GM10266 (cell line): ENCODE results near the gene CELF5.
"Not testable (repeated sequence)": the region's sequence is repeated elsewhere in the genome, so short reads cannot be mapped to it uniquely, and the experiment has no call there.

Experiments
- DNase-seq: peaks from one replicate; pipeline ENCODE4 v3.0.0; 2012; ENCODE audit errors: extremely low spot score
- TF ChIP-seq, protein P1 (sequence below): IDR thresholded peaks from 2 replicates; pipeline ENCODE4 v1.5.1; 2012; ENCODE audit warnings: mild to moderate bottlenecking, low read depth; ENCODE audit not compliant: control insufficient read depth, insufficient read depth; ENCODE audit errors: missing control alignments

CELF5 gene

DNA sequence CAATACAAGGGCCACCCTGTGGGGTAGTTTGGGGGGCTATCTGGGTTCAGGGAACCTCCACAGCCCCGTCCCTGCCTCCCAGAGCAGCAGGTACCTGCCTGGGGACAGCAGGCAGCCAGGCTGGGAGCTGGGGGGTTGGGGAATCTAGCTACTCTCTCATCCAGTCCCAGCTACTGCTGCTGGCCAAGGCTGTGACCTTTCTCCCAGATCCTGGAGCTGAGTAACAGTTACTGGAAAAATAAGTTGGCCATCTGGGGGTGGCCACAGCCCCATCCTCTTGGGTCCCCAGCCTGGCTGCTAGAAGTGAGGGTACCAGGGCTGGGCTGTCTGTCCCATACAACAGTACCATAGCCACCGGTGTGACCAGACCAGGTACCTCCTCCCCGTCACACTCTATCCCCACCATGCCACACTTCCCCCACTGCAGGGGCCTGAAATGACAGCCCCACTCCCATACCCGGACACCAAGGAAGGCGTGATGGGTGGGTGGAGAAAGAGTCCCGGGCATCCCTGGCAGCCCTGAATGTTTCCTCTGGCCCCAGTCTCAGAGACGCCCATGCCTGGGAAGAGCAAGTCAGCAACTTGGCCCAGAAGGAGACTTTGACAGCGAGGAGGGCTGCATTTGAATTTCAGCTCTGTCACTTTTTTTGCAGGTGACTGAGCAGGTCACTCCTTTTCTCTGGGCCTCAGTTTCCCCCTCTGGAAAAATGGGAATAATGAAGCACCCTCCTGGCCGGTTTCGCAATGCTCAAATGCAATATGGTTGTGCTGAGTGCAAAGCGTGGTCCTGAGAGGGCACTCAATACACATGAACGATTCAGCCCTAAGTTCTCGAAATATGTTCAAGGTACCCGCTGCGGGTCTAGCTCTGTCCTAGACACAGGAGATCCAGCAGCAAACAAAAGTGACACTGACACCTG, 111.2 kb downstream of the CELF5 start:
- TF ChIP-seq, protein P1, sequence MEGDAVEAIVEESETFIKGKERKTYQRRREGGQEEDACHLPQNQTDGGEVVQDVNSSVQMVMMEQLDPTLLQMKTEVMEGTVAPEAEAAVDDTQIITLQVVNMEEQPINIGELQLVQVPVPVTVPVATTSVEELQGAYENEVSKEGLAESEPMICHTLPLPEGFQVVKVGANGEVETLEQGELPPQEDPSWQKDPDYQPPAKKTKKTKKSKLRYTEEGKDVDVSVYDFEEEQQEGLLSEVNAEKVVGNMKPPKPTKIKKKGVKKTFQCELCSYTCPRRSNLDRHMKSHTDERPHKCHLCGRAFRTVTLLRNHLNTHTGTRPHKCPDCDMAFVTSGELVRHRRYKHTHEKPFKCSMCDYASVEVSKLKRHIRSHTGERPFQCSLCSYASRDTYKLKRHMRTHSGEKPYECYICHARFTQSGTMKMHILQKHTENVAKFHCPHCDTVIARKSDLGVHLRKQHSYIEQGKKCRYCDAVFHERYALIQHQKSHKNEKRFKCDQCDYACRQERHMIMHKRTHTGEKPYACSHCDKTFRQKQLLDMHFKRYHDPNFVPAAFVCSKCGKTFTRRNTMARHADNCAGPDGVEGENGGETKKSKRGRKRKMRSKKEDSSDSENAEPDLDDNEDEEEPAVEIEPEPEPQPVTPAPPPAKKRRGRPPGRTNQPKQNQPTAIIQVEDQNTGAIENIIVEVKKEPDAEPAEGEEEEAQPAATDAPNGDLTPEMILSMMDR = no peak
- DNase-seq = no peak

DNA sequence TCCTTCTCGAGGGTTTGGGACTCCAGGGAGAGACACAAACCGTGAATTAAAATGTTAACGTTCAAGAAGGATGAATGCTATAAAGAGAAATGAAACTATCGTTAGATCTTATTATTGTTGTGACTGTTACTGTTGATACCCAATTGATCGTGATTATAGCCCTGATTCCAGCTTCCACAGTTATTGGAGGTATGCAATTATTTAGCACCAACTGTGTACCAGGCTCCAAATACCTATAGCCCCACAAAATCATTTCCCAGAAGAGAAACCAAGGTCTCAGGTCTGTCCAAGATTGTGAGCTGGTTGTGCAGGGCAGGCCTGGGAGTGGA, 111.9 kb downstream of the CELF5 start:
- DNase-seq = no peak
- TF ChIP-seq, protein P1 = no peak

DNA sequence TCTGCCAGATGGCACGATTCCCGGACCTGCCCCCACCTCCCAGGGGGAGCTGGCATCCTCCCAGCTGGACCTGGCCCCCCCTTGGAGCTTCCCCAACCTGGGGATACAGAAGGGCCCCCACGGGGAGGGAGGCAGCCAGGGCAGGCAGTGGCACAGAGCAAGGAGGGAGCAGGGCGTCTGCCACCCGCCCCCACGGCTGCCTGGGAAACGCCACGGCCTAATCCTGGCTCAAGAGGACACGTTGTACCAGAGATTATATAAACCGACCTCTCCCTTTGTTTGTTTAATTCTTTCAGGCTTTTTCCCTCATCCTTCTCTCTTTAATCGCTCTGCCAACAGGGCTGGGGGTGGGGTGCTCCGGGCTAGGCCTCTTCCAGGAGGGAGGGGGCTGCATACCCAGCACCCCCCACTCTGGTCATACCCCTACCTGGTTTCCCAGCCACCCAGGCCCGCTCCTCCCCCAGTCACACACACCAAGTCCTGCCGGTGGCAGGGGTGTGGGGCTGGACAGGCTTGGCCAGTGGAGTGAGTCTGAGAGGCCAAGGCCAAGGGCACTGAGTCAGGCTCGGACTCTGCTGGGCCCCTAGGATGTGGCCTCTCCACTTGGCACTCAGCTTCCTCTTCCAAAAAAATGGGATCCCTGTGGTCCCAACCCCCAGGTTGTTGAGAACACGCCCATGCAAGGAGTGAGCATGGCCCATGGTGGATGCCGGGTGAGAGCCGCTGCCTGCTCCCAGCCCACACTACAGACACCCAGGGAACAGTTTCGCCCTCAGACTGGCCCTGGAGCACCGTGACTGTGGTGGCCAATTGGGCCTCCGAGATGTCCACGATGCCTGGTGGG, 112.4 kb downstream of the CELF5 start:
- TF ChIP-seq, protein P1 = no peak
- no peak for DNase-seq

DNA sequence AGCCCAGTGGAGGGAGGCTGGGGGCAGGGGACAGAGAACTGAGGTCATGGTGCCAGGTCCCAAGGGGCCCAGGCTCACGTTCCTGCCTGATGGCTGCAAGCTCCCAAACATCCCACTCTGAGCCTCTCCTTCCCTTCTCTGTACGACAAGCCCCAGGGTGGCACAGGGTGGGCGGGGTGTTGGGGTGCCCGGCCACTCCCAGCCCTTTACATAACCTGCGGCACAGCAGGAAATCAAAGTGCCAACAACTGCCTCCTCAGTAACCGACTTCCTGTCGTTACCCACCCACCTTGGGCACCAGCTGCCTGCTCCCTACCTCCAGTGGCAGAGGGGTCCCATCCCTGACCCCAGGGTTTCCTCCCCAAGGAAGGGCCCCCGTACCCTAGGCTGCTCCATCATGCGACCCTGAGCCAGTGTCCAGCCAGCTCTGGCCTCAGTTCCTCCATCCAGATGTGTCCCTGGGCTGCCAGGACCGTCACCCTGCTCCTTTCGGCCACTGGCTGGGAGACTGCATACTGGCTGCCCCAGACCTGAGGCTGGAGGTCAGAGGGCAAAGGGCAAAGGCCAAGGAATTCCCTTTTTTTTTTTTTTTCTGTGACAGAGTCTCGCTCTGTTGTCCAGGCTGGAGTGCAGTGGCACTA, 114.2 kb downstream of the CELF5 start:
- TF ChIP-seq, protein P1 = no peak
- no peak for DNase-seq

DNA sequence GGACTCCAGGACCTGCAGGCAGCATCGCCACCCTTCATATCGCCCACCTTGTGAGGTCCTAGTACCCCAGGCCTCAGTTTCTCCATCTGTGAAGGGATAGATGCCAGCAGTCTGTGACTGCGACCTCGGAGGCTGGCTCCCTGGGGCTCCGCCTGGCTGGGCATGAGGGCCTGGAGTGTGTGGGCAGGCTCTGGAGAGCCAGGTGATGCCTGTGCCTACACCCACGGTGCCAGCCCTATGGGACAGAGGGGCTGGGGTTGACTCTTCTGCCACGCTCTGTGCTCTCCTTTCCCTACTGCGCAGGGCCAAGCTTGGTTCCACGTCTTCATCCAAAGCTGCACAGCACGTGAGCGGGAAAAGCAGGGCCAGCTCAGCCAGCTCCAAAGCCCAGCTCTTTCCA, 115.9 kb downstream of the CELF5 start:
- TF ChIP-seq, protein P1 = no peak
- no peak for DNase-seq

DNA sequence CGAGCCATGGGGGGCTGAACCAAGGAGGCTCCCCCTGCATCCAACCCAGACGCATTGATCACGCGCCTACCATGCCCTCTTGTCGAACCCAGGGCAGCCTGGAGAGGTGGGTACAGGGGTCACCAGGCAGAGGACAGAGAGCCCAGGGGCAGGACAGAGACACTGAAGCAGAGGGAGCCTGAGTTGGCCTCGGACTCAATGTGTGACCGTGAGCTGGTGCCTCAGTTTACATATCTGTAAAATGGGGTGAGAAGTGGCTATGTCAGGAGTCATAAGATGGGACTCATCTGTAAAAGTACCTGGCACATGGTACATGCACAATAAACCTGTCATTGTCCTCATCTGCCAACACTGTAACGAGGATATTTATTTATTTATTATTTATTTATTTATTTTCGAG, 117.8 kb downstream of the CELF5 start:
- TF ChIP-seq, protein P1 = no peak
- no peak for DNase-seq

DNA sequence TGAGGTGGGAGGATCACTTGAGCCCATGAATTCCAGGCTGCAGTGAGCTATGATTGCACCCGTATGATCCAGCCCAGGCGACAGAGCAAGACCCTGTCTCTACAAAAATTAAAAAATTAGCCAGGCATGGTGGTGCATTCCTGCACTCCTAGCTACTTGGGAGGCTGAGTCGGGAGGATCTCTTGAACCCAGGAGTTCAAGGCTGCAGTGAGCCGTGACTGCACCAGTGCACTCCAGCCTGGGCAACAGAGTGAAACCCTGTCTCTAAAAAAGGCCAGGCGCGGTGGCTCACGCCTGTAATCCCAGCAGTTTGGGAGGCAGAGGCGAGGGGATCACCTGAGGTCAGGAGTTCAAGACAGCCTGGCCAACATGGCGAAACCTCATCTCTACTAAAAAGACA, 118.5 kb downstream of the CELF5 start:
- not testable (repeated sequence) for DNase-seq
